Measurements from ENCODE around the gene NCBP3.

GRCh38 chr17:3817851-3818605 lies 28.0 kb downstream of the NCBP3 start:
- TF ChIP-seq GATA3 (IDR thresholded peaks at IDR 0.05; ENCODE audit: low read depth, low read length) (no peak), GATA2 (IDR thresholded peaks at IDR 0.05; ENCODE audit: low read depth, low read length) (no peak)
